OCI-LY3 (cell line): ENCODE data around the gene TCF7.

ENCODE experiments used
- H2AFZ ChIP-seq: fragments of 200-600, 300-600 bp; shearing (Covaris generic); 2 replicates; pipeline ENCODE4 v1.6.0; 2014; ENCODE audit warnings: antibody characterized with exemption, low read depth, low read length
- H3K27ac ChIP-seq: fragments of 200-600, 300-600 bp; sonication (generic); 2 replicates; pipeline ENCODE4 v1.5.1; 2014; ENCODE audit warnings: mild to moderate bottlenecking, low read length, moderate library complexity, mixed read lengths
- H3K27me3 ChIP-seq: fragments of 200-600, 300-600 bp; sonication (generic); 2 replicates; pipeline ENCODE4 v1.6.1; 2014; ENCODE audit warnings: low read depth, low read length, mixed read lengths
- H3K36me3 ChIP-seq: fragments of 200-600, 300-600 bp; sonication (generic); replicated peaks from 2 replicates; pipeline ENCODE3; 2014; ENCODE audit warnings: low read depth, low read length, mixed read lengths
- H3K4me1 ChIP-seq: fragments of 300-600, 200-600 bp; sonication (generic); 2 replicates; pipeline ENCODE4 v1.6.1; 2014; ENCODE audit warnings: low read length, mixed read lengths
- H3K4me2 ChIP-seq: fragments of 200-600, 300-600 bp; sonication (generic); 2 replicates; pipeline ENCODE4 v1.6.1; 2014; ENCODE audit warnings: low read length, mixed read lengths
- H3K4me3 ChIP-seq: fragments of 300-600, 200-600 bp; sonication (generic); 2 replicates; pipeline ENCODE4 v1.5.1; 2014; ENCODE audit warnings: antibody characterized with exemption, mild to moderate bottlenecking, low read length, moderate library complexity
- H3K79me2 ChIP-seq: fragments of 300-600, 200-600 bp; shearing (Covaris generic); 2 replicates; pipeline ENCODE4 v1.6.1; 2014; ENCODE audit warnings: mild to moderate bottlenecking, low read length, mixed read lengths
- H3K9ac ChIP-seq: fragments of 300-600, 200-600 bp; shearing (Covaris generic); 2 replicates; pipeline ENCODE4 v1.6.0; 2014; ENCODE audit warnings: mild to moderate bottlenecking, low read length, moderate library complexity
- H3K9me3 ChIP-seq: fragments of 200-600, 300-600 bp; shearing (Covaris generic); 2 replicates; pipeline ENCODE4 v1.6.1; 2014; ENCODE audit warnings: low read length, mixed read lengths; ENCODE audit not compliant: insufficient read depth
- H4K20me1 ChIP-seq: fragments of 200-600, 300-600 bp; sonication (generic); 2 replicates; pipeline ENCODE4 v1.6.1; 2016; ENCODE audit warnings: low read length, mixed read lengths; ENCODE audit not compliant: insufficient read depth
- EZH2phosphoT487 ChIP-seq: fragments of 200-600 bp; shearing (Covaris generic); IDR thresholded peaks from 2 replicates; pipeline ENCODE4 v1.6.1; 2018; ENCODE audit warnings: antibody characterized with exemption, mixed run types, low read depth
- TF ChIP-seq, protein P1 (sequence below): fragments of 200-600, 300-600 bp; sonication (generic); IDR thresholded peaks from 2 replicates; pipeline ENCODE4 v1.5.1; 2014; ENCODE audit warnings: antibody characterized with exemption, low read length, low read depth

The TCF7 gene

DNA sequence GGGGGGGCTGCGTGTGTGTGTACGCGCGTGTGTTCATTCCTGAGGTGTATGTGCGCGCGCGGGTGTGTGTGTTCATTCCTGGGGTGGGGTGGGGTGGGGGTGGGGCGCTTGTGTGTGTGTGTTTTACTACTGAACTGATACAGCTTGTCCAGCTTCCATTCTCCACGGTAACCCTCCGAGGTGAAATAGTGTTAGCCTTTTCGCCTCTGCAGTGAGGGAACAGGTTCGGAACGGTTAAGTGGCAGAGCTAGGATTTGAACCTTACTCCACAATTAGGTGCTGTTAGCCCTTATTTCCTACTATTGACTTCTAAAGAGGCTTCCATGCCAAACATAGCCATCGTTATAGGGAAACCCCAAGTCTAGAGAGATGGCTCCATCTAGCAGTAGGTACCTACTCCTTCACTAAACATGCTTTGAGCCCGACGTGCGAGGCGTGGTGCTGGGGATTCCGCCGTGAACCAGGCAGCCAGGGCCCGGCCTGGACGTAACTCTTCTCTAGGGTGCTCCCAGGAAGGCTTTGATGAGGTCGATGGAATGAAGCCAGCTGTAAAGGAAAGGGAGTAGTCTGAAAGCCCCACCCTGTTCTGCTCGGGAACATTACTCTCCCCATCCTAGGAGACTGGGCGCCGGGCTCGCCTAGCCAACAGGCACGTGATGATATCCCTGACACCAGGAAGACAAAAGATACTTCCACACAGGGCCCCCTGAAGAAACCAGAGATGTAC lies 63.1 kb downstream of the TCF7 start:
- Histone ChIP-seq H3K27me3 (no peaks in the 10 kb centered on the region), H3K4me1 (peaks cover 14% of the 10 kb centered on the region), H2AFZ (peak overlapping the region; percentile 61; the same call in 1 of the 2 replicates), H3K36me3 (peaks cover 4% of the 10 kb centered on the region), H3K4me3 (peak overlapping the region; percentile 86), H3K9ac (peak overlapping the region; percentile 81), H3K27ac (peak overlapping the region; percentile 77), H3K4me2 (peak overlapping the region; percentile 79), H3K79me2 (peaks cover 39% of the 10 kb centered on the region), H3K9me3 (no peaks in the 10 kb centered on the region), H4K20me1 (peaks cover 27% of the 10 kb centered on the region)
- no peak for TF ChIP-seq EZH2phosphoT487
- TF ChIP-seq, protein P1, sequence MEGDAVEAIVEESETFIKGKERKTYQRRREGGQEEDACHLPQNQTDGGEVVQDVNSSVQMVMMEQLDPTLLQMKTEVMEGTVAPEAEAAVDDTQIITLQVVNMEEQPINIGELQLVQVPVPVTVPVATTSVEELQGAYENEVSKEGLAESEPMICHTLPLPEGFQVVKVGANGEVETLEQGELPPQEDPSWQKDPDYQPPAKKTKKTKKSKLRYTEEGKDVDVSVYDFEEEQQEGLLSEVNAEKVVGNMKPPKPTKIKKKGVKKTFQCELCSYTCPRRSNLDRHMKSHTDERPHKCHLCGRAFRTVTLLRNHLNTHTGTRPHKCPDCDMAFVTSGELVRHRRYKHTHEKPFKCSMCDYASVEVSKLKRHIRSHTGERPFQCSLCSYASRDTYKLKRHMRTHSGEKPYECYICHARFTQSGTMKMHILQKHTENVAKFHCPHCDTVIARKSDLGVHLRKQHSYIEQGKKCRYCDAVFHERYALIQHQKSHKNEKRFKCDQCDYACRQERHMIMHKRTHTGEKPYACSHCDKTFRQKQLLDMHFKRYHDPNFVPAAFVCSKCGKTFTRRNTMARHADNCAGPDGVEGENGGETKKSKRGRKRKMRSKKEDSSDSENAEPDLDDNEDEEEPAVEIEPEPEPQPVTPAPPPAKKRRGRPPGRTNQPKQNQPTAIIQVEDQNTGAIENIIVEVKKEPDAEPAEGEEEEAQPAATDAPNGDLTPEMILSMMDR: no peak

DNA sequence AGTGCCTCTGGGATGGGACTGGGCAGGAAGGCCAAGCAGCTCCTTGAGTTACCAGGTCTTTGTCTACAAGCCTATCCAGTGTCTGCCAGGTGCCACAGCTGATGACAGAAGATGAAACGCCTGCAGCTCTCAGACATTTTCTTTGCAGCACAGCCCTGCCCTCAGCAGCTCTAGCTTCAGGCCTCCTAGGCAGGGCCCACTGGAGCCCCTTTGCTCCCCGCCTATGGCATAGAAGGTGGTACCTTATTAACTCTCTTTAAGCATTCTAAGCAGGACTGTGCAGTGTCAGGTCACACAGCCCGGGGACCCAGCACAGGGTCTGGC lies 63.6 kb downstream of the TCF7 start:
- Histone ChIP-seq H3K4me1 (peaks cover 14% of the 10 kb centered on the region), H2AFZ (no peak overlapping the region), H3K9me3 (no peaks in the 10 kb centered on the region), H3K27ac (no peak overlapping the region), H4K20me1 (peaks cover 27% of the 10 kb centered on the region), H3K4me2 (peak overlapping the region; percentile 79), H3K36me3 (peaks cover 4% of the 10 kb centered on the region), H3K27me3 (no peaks in the 10 kb centered on the region), H3K4me3 (peak overlapping the region; percentile 86), H3K9ac (peak overlapping the region; percentile 81; the same call in 1 of the 2 replicates), H3K79me2 (peaks cover 37% of the 10 kb centered on the region)
- TF ChIP-seq, protein P1: no peak
- TF ChIP-seq EZH2phosphoT487: no peak

GRCh38 chr5:134183481-134183880 lies 69.0 kb downstream of the TCF7 start:
- no peaks in the 10 kb centered on the region for H4K20me1 ChIP-seq
- H3K9me3 ChIP-seq: no peaks in the 10 kb centered on the region
- H3K4me2 ChIP-seq: no peak overlapping the region
- no peak overlapping the region for H3K4me3 ChIP-seq
- no peaks in the 10 kb centered on the region for H3K4me1 ChIP-seq
- H3K27ac ChIP-seq: no peak overlapping the region
- H2AFZ ChIP-seq: no peak overlapping the region
- no peaks in the 10 kb centered on the region for H3K36me3 ChIP-seq
- H3K79me2 ChIP-seq: no peaks in the 10 kb centered on the region
- no peaks in the 10 kb centered on the region for H3K27me3 ChIP-seq
- no peak overlapping the region for H3K9ac ChIP-seq
- TF ChIP-seq EZH2phosphoT487: no peak
- TF ChIP-seq, protein P1: no peak

- no peaks in the 10 kb centered on the region for H3K9me3 ChIP-seq
- no peaks in the 10 kb centered on the region for H4K20me1 ChIP-seq
- no peak overlapping the region for H3K27ac ChIP-seq
- no peaks in the 10 kb centered on the region for H3K36me3 ChIP-seq
- no peaks in the 10 kb centered on the region for H3K27me3 ChIP-seq
- H2AFZ ChIP-seq: 0 out of 2 replicates have a peak overlapping the region, but pooled peaks have one; percentile 13
- no peak for TF ChIP-seq EZH2phosphoT487
- TF ChIP-seq, protein P1: peak; percentile 68
- H3K4me2 ChIP-seq: no peak overlapping the region
- H3K9ac ChIP-seq: no peak overlapping the region
- H3K4me1 ChIP-seq: no peaks in the 10 kb centered on the region
- H3K4me3 ChIP-seq: no peak overlapping the region
- no peaks in the 10 kb centered on the region for H3K79me2 ChIP-seq
Measured at GRCh38 chr5:134184155-134185135, 70.0 kb downstream of the TCF7 start.
